Measurements from ENCODE around the gene SPON1.
"Not testable (repeated sequence)": the region's sequence is repeated elsewhere in the genome, so short reads cannot be mapped to it uniquely, and the experiment has no call there.

Gene SPON1

GRCh38 chr11:13974631-13975030 lies 12.1 kb downstream of the SPON1 start:
- in situ Hi-C loops (cut with MboI; ENCODE audit: low sequenced_read_pairs) = no loop called here

GRCh38 chr11:13983081-13983751 lies 20.7 kb downstream of the SPON1 start:
- in situ Hi-C loops (cut with MboI; ENCODE audit: low sequenced_read_pairs) = no loop called here

GRCh38 chr11:13984616-13985450 lies 22.3 kb downstream of the SPON1 start:
- in situ Hi-C loops (cut with MboI; ENCODE audit: low sequenced_read_pairs) = no loop called here

- in situ Hi-C loops (cut with MboI; ENCODE audit: low sequenced_read_pairs) = not testable (repeated sequence)
Observed at GRCh38 chr11:13986695-13987094, 24.2 kb downstream of the SPON1 start.

GRCh38 chr11:13992158-13992856 lies 29.8 kb downstream of the SPON1 start:
- in situ Hi-C loops (cut with MboI; ENCODE audit: low sequenced_read_pairs) = not testable (repeated sequence)

- in situ Hi-C loops (cut with MboI; ENCODE audit: low sequenced_read_pairs) = no loop called here
Observed at GRCh38 chr11:13993096-13993765, 30.7 kb downstream of the SPON1 start.

- in situ Hi-C loops (cut with MboI; ENCODE audit: low sequenced_read_pairs) = no loop called here
Observed at GRCh38 chr11:13997881-13998280, 35.4 kb downstream of the SPON1 start.

- in situ Hi-C loops (cut with MboI; ENCODE audit: low sequenced_read_pairs) = no loop called here
Observed at GRCh38 chr11:13999704-14000103, 37.2 kb downstream of the SPON1 start.

- in situ Hi-C loops (cut with MboI; ENCODE audit: low sequenced_read_pairs) = no loop called here
Observed at GRCh38 chr11:14001597-14001996, 39.1 kb downstream of the SPON1 start.

GRCh38 chr11:14007566-14007965 lies 45.0 kb downstream of the SPON1 start:
- in situ Hi-C loops (cut with MboI; ENCODE audit: low sequenced_read_pairs) = no loop called here

- in situ Hi-C loops (cut with MboI; ENCODE audit: low sequenced_read_pairs) = no loop called here
Observed at GRCh38 chr11:14010665-14011064, 48.1 kb downstream of the SPON1 start.

GRCh38 chr11:14012846-14013245 lies 50.3 kb downstream of the SPON1 start:
- in situ Hi-C loops (cut with MboI; ENCODE audit: low sequenced_read_pairs) = no loop called here

- in situ Hi-C loops (cut with MboI; ENCODE audit: low sequenced_read_pairs) = no loop called here
Observed at GRCh38 chr11:14015711-14016110, 53.2 kb downstream of the SPON1 start.

GRCh38 chr11:14018441-14018840 lies 55.9 kb downstream of the SPON1 start:
- in situ Hi-C loops (cut with MboI; ENCODE audit: low sequenced_read_pairs) = no loop called here

GRCh38 chr11:14021738-14022137 lies 59.2 kb downstream of the SPON1 start:
- in situ Hi-C loops (cut with MboI; ENCODE audit: low sequenced_read_pairs) = no loop called here

- in situ Hi-C loops (cut with MboI; ENCODE audit: low sequenced_read_pairs) = no loop called here
Observed at GRCh38 chr11:14022251-14022650, 59.7 kb downstream of the SPON1 start.

- in situ Hi-C loops (cut with MboI; ENCODE audit: low sequenced_read_pairs) = no loop called here
Observed at GRCh38 chr11:14022821-14023220, 60.3 kb downstream of the SPON1 start.

- in situ Hi-C loops (cut with MboI; ENCODE audit: low sequenced_read_pairs) = no loop called here
Observed at GRCh38 chr11:14026961-14027360, 64.4 kb downstream of the SPON1 start.

GRCh38 chr11:14027525-14027924 lies 65.0 kb downstream of the SPON1 start:
- in situ Hi-C loops (cut with MboI; ENCODE audit: low sequenced_read_pairs) = no loop called here

- in situ Hi-C loops (cut with MboI; ENCODE audit: low sequenced_read_pairs) = no loop called here
Observed at GRCh38 chr11:14029440-14029839, 66.9 kb downstream of the SPON1 start.

All from hTERT RPE-1 (cell line).